ENCODE results near the gene TBC1D4. TPM values are rescaled to one million over a fixed set of nuclear protein-coding genes. Genes with fewer than 3 reads are reported as not detected.
"Not testable (repeated sequence)": the region's sequence is repeated elsewhere in the genome, so short reads cannot be mapped to it uniquely, and the experiment has no call there.

TBC1D4 gene
- total RNA-seq, 2 donors from 2014 or later: 34.5 to 38.8 TPM

DNA sequence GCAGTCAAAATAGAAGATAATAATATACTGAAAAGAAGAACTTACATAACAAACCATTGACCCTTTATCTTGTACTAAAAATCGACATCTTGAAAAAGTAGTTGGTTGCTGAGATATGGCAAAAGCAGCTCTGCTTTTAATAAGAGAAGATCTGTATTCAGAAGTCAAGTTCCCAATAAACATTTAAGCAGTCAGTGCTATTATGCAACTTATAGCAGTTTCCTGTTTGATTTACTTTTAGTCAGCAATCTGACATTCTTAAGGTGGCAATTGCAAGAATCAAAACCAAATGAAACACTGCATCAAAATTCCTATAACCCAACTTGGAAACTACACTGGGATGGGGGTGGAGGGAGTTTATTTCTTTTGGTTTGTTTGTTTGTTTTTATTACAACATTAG is 165.5 kb downstream of the TBC1D4 start:
- H3K27me3 Mint-ChIP-seq (ENCODE audit: low read depth): no peaks in the 10 kb centered on the region
- ATAC-seq (replicated peaks in 1 of 2) (no peak), DNase-seq (no peak)
- peak overlapping the region in 1 of 2 donors; percentile 49 for H3K4me3 Mint-ChIP-seq
- H3K36me3 Mint-ChIP-seq (ENCODE audit: insufficient read depth in 2 of 2): peaks cover 1 to 8% of the 10 kb centered on the region in 2 donors
- peaks cover 70% of the 10 kb centered on the region for H3K4me1 Mint-ChIP-seq (ENCODE audit: low read depth)
- H3K9me3 Mint-ChIP-seq: no peaks in the 10 kb centered on the region
- H3K27ac Mint-ChIP-seq: peak overlapping the region; percentile 19

DNA sequence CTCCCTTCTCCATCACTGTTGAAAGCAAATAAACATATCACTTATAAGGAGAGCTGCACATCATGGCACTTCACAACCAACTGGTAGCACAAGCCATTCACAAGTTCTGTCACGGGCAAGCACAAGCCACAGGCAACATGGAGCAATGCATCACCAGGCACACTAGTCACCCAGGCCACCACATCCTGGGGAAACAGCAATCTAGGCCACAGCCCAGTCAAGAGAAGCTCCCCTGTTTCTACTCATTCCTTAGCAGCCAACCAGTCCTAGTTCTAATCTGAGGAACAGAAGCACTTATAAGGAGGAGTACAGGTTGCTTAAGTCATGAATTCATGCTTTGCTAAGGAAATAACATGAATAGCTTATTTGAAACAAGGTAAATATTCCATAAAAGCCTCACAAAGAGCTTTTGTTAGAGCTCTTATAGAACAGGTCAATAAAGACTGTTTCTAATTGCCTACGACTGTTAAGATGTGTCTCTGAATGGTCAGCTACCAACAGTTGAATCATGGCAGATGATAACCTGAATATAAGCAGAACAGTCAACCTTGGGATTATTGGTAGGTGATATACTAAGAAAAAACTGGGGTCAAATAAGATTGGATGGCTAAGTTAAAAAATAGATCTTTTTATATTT is 169.0 kb downstream of the TBC1D4 start:
- H3K36me3 Mint-ChIP-seq (ENCODE audit: insufficient read depth in 2 of 2): peaks cover 6 to 19% of the 10 kb centered on the region in 2 donors
- peak overlapping the region; percentile 16 to 28 for H3K4me3 Mint-ChIP-seq
- peaks cover 62% of the 10 kb centered on the region for H3K4me1 Mint-ChIP-seq (ENCODE audit: low read depth)
- H3K9me3 Mint-ChIP-seq: no peaks in the 10 kb centered on the region
- no peaks in the 10 kb centered on the region for H3K27me3 Mint-ChIP-seq (ENCODE audit: low read depth)
- DNase-seq (peak; percentile 71 to 77), ATAC-seq (replicated peaks in 1 of 2) (peak; percentile 96 to 97)
- no peak overlapping the region for H3K27ac Mint-ChIP-seq

DNA sequence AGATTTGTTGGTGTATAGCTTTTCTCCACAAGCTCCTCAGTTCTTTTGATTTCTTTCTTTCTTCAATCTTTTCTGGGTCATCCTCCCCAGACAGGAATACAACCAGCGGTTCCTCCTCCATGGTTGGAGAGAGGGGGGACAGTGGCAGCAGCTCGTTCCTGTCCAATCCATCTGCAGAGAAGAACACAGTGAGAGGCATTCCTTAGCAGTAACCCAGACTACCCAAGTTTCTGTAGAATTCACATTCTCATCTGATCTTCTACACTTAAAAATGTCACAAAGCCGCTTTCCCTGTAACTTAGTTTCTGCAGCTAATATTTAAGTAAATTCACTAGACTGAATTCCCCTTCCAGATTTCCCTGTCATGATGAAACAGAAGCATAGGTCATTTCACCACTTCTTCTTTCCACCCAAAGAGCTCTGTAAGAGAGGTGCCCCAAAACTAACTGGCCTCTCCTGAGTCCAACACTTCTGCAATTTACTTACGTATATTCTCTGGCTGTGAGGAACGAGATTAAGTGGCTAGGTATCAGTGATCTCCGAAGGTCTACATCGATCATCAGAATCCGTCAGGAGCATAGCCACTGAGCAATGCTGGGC is 171.9 kb downstream of the TBC1D4 start:
- Mint-ChIP-seq H3K27me3 (ENCODE audit: low read depth) (no peaks in the 10 kb centered on the region), H3K4me3 (peak overlapping the region; percentile 19 to 43), H3K36me3 (ENCODE audit: insufficient read depth in 2 of 2) (peaks cover 12 to 35% of the 10 kb centered on the region in 2 donors), H3K4me1 (ENCODE audit: low read depth) (peaks cover 59% of the 10 kb centered on the region), H3K9me3 (peaks cover 0 to 3% of the 10 kb centered on the region in 2 donors), H3K27ac (no peak overlapping the region)
- no peak for DNase-seq
- ATAC-seq (replicated peaks in 1 of 2): no peak

DNA sequence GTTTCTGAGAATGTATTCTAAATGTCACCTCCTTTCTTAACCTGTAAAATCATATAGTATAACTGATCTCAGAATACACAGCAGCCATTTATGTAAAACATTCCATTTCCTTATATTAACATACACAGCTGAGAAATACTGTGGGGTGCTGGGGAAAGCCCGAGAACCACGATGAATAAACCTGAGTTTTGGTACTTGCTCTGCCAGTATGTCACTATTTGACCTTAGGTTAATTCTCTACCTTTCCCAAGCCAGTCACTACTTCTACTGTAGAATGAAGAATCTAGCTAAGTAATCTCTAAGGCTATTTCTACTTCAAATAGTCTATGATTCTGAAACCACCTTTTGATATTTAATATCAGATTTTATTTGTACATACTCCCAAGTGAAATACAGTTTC is 173.7 kb downstream of the TBC1D4 start:
- peaks cover 7 to 9% of the 10 kb centered on the region in 2 donors for H3K9me3 Mint-ChIP-seq
- peak overlapping the region; percentile 11 to 77 for H3K4me3 Mint-ChIP-seq
- DNase-seq: peak; percentile 62 to 64
- no peaks in the 10 kb centered on the region for H3K27me3 Mint-ChIP-seq (ENCODE audit: low read depth)
- H3K4me1 Mint-ChIP-seq (ENCODE audit: low read depth): peaks cover 72% of the 10 kb centered on the region
- peak; percentile 79 to 82 for ATAC-seq (replicated peaks in 1 of 2)
- peak overlapping the region; percentile 89 for H3K27ac Mint-ChIP-seq
- H3K36me3 Mint-ChIP-seq (ENCODE audit: insufficient read depth in 2 of 2): peaks cover 20 to 49% of the 10 kb centered on the region in 2 donors

DNA sequence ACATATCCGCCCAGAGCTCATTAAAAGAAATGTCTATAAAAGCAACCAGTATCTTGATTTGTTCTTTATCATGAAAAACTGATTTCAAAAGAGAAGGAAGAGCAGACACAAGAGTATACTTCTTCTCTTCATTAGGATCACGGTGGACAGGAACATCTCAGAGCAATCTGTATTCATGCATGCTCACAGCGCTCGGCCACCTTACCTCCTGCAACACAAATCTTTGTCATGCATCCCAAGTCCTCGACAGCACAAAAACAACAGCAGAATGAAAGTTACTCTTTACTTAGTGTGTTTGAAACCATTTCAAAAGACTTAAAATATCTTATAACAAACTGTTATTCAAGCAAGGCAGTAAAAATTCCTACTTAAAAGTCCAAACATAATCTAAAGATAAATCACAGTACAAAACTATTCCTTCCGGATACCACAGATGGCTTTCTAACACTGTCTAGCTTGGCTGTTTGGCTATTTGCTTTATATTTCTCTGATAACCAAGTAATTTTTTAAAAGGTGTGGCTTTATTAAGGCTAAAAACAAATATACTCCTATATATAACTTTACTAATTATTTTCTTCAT is 174.5 kb downstream of the TBC1D4 start:
- Mint-ChIP-seq H3K4me3 (no peak overlapping the region), H3K27ac (no peak overlapping the region), H3K27me3 (ENCODE audit: low read depth) (no peaks in the 10 kb centered on the region), H3K9me3 (peaks cover 7 to 9% of the 10 kb centered on the region in 2 donors), H3K4me1 (ENCODE audit: low read depth) (peaks cover 65% of the 10 kb centered on the region), H3K36me3 (ENCODE audit: insufficient read depth in 2 of 2) (peaks cover 20 to 48% of the 10 kb centered on the region in 2 donors)
- no peak for ATAC-seq (replicated peaks in 1 of 2)
- no peak for DNase-seq

DNA sequence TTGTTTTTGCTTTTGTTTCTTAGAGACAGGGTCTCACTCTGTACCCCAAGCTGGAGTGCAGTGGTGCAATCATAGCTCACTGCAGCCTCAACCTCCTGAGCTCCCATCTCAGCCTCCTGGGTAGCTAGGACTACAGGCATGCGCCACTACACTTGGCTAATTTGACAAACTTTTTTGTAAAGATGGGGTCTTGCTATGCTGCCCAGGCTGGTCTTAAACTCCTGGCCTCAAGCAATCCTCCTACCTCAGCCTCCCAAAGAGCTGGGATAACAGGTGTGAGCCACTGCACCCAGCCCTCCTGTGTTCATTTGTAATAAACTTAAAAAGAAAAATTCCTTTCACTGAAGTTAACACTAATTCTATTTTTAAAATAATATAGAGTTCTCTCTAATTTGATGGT is 175.0 kb downstream of the TBC1D4 start:
- not testable (repeated sequence) for DNase-seq; H3K27me3 Mint-ChIP-seq (ENCODE audit: low read depth); ATAC-seq (replicated peaks in 1 of 2); H3K27ac Mint-ChIP-seq; H3K4me3 Mint-ChIP-seq; H3K9me3 Mint-ChIP-seq
- Mint-ChIP-seq H3K36me3 (ENCODE audit: insufficient read depth in 2 of 2) (peaks cover 20 to 46% of the 10 kb centered on the region in 2 donors), H3K4me1 (ENCODE audit: low read depth) (peaks cover 60% of the 10 kb centered on the region)

DNA sequence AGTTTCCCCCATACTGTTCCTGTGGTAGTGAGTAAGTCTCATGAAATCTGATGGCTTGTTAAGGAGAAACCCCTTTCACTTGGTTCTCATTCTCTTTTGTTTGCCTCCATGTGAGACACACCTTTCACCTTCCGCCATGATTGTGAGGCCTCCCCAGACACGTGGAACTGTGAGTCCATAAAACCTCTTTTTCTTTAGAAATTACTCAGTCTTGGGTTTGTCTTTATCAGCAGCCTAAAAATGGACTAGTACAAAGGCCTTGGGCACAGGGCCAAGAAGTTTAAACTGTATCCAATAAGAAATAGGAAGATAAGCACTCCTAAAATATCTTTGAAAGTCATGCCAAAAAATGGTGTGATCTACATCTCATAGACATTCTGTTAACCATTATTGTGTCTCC is 176.9 kb downstream of the TBC1D4 start:
- Mint-ChIP-seq H3K36me3 (ENCODE audit: insufficient read depth in 2 of 2) (peaks cover 14 to 33% of the 10 kb centered on the region in 2 donors), H3K27ac (peak overlapping the region; percentile 6), H3K9me3 (peaks cover 7 to 9% of the 10 kb centered on the region in 2 donors), H3K27me3 (ENCODE audit: low read depth) (no peaks in the 10 kb centered on the region), H3K4me3 (no peak overlapping the region), H3K4me1 (ENCODE audit: low read depth) (peaks cover 56% of the 10 kb centered on the region)
- DNase-seq (no peak), ATAC-seq (replicated peaks in 1 of 2) (no peak)

DNA sequence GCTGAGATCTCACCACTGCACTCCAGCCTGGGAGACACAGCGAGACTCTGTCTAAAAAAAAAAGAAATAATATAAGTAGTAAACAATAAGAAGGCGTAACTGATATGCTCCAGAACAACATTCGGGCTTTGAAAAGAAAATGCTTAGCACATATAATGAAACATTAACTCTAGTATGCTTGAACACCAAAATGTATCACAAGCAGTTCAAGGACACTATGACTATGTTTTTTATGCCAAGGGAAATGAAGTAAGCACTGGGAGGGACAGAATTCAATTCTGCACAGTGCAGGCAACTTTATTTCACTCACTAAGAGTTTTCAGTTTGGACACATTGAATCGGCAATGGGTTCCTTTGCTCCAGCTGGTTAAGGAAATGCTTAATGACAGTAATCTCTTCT is 178.7 kb downstream of the TBC1D4 start:
- Mint-ChIP-seq H3K4me1 (ENCODE audit: low read depth) (peaks cover 65% of the 10 kb centered on the region), H3K4me3 (no peak overlapping the region), H3K27me3 (ENCODE audit: low read depth) (no peaks in the 10 kb centered on the region), H3K36me3 (ENCODE audit: insufficient read depth in 2 of 2) (peaks cover 14 to 30% of the 10 kb centered on the region in 2 donors), H3K9me3 (peaks cover 7 to 9% of the 10 kb centered on the region in 2 donors), H3K27ac (no peak overlapping the region)
- DNase-seq (no peak), ATAC-seq (replicated peaks in 1 of 2) (no peak)

DNA sequence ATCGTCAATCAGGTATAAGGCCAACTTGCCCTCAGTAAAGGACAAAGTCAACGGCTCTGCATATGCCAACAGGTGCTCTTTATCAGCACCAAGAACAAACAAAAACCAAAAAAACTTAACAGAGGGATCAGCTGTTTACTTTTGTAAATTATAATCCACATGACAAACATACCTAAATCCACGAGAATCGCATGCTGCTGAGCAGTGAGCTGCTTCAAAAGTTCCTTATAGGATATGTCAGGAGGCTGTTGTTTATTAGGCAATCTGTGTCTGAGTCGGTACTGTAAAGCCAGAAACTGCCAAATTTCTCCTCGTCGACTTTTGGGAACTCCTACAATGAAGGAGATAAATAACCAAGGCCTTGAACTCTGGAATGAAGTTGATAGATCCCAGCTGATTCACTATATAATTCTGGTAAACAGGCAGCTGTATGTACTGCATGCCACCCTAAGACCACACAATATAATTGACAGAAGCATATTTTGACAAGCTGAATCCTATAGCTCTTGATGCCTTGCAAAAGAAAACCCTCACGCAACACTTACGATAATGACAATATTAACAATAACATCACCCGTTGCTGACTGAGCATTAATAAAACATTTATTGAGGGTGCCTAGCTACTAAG is 179.8 kb downstream of the TBC1D4 start:
- no peak for ATAC-seq (replicated peaks in 1 of 2)
- Mint-ChIP-seq H3K36me3 (ENCODE audit: insufficient read depth in 2 of 2) (peaks cover 14 to 28% of the 10 kb centered on the region in 2 donors), H3K4me1 (ENCODE audit: low read depth) (peaks cover 66% of the 10 kb centered on the region), H3K9me3 (peaks cover 7 to 9% of the 10 kb centered on the region in 2 donors), H3K27ac (no peak overlapping the region), H3K4me3 (no peak overlapping the region), H3K27me3 (ENCODE audit: low read depth) (no peaks in the 10 kb centered on the region)
- DNase-seq: no peak

DNA sequence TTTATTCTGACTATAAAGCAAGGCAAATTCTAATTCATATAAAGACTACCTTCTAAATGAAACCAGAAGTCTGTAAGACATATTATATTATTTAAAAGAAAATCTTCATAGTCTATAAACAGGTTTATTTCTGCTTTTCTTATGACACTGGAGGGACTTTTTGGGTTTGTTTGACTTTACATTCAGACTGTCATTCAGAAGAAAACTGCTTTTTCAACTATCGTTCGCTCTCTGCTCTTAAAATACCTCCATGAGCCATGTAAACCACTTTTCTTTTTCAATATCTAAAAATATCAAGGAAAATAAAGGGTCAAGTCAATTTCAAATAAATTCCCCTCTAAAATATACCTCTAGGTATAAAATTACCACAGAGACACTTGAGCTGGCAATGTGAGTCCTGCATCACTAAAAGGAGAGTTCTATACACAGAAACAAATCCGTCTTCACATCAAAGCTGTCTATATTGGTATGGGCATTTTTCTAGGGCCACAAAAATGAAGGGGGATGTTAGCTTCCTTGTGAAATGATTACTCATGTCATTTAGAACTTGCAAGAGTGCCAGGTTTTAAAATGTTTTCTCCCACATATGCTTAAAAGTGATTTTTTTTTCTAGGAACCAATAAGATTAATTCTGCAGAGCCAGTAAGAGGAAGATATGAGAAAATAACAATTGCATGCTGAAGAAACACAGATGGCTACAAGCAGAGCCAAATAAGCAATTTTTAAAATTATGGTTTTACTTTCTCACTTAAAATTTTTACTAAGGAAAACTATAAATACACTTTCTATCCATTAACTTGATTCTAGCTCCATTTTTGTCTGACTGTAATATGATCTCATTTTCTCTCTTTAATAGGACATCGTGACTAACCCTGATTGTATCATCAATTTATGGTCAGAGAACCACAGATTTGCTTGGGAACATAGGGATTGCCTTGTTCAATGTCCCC is 181.8 kb downstream of the TBC1D4 start:
- Mint-ChIP-seq H3K27ac (peak overlapping the region; percentile 99), H3K27me3 (ENCODE audit: low read depth) (no peaks in the 10 kb centered on the region), H3K9me3 (peaks cover 7 to 8% of the 10 kb centered on the region in 2 donors), H3K36me3 (ENCODE audit: insufficient read depth in 2 of 2) (peaks cover 11 to 21% of the 10 kb centered on the region in 2 donors), H3K4me1 (ENCODE audit: low read depth) (peaks cover 68% of the 10 kb centered on the region), H3K4me3 (peak overlapping the region; percentile 42 to 91)
- ATAC-seq (replicated peaks in 1 of 2) (peak; percentile 91 to 95), DNase-seq (no peak)

DNA sequence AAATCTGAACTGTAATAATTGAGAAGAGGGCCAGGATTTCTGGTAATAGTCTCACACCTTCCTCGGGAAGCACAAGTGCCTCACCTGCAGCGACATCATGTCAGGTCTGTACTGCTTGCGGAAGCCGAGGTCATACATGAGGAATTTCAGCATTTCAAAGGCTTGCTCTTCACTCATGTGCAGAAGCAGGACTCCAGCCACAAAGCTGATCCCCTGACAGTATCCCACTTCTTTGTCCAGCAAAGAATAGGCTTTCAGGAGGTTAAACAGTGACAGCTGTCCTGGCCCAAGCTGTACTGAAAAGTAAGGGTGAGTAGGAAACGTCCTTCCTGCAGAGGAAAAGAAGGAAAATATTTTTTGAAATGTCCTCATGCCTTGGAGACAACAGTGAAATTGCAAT is 182.7 kb downstream of the TBC1D4 start:
- Mint-ChIP-seq H3K4me3 (peak overlapping the region in 1 of 2 donors; percentile 81), H3K27me3 (ENCODE audit: low read depth) (no peaks in the 10 kb centered on the region), H3K27ac (peak overlapping the region; percentile 95), H3K36me3 (ENCODE audit: insufficient read depth in 2 of 2) (peaks cover 3 to 14% of the 10 kb centered on the region in 2 donors), H3K9me3 (no peaks in the 10 kb centered on the region), H3K4me1 (ENCODE audit: low read depth) (peaks cover 59% of the 10 kb centered on the region)
- DNase-seq (no peak), ATAC-seq (replicated peaks in 1 of 2) (no peak)

DNA sequence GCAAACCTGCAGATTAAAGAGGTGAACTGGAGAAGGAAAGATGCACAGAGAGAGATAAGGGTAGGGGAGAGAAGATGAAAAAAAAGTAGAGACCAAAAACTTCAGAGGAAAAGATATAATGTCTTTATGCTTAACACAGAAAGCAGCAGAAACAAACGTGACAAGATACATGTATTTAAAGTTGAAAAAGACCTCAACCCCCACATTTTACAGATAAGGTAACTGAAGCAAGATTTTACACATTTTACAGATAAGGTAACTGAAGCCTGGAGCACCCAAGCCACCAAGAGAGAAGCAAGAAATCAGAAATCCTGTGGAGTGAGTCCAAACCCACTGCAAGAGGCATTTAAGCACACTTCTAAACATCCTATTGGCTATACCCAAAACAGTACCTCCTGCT is 185.3 kb downstream of the TBC1D4 start:
- no peak for DNase-seq
- H3K27me3 Mint-ChIP-seq (ENCODE audit: low read depth): no peaks in the 10 kb centered on the region
- peak overlapping the region; percentile 84 for H3K27ac Mint-ChIP-seq
- no peak for ATAC-seq (replicated peaks in 1 of 2)
- H3K4me1 Mint-ChIP-seq (ENCODE audit: low read depth): peaks cover 52% of the 10 kb centered on the region
- H3K9me3 Mint-ChIP-seq: no peaks in the 10 kb centered on the region
- H3K36me3 Mint-ChIP-seq (ENCODE audit: insufficient read depth in 2 of 2): peaks cover 1 to 15% of the 10 kb centered on the region in 2 donors
- H3K4me3 Mint-ChIP-seq: peak overlapping the region; percentile 56 to 60

All from activated T-cell treated with anti-CD3 and anti-CD28 coated beads, Interleukin-2, amount 50 U/mL, for 72 hours (primary cell).